Stimulated activated CD8-positive, alpha-beta memory T cell treated with anti-CD3 and anti-CD28 coated beads, Interleukin-15, amount 100 ng/mL, for 48 hours (primary cell): ENCODE measurements around the gene WWOX.

Experiments
- DNase-seq, 2 donors: peaks; one replicate each; pipeline ENCODE4 v3.0.0-alpha.2; 2020; ENCODE audit warnings: low read depth in 2 of 2

The WWOX gene

DNA sequence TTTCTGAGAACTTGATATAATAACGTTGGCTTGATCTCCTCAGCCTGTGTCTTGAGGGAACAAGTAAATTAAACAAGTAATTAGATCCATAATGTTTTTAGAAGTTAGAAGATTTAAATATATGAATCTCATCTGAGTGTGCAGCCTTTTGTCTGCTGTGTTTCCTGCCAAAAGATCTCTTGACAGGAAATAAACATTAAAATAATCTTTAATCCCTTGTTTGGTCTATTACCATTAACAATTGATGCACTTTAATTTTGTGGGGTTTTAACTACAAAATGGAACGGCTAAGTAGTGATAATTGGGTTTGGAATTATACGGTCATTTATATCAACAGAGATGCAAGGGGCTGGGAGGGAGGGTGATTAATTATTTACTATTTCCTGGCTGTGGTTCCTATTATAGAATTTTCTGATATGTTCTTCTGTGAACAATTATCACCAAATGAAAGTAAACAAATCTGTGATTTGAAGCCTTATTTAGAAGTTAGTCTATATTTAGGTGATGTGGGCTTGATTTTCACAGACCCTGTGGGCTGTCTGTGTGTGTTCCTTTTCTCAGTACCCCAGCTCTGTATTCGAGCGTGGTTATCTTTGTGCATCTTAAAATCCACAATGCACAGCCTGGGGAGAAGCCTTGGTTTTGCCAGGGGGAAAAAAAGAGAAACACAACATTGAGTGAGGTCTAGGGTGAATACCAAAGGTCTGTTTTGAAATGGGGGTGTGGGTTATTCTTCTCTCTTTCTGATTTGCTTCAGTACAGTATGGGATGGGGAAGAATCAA lies 556.1 kb downstream of the WWOX start:
- DNase-seq: no peak

DNA sequence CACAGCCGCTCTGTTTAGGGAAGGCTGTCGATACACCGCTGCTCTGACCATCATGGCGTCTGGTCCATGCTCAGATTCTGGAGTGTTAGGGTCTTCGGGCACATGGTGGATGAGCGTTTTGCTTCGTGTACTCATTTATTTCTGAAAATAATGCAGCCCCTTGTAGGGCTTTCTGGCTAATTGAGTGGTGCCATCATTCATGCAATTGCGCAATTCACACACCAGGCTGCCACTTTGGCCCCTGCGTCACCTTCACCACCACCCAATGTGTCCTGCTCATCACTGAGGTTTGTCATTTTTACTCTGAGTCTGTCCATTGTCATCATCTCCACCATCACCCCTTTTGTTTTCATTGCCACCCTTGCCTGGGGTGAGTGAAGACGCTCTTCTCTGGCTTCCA lies 557.4 kb downstream of the WWOX start:
- no peak for DNase-seq

DNA sequence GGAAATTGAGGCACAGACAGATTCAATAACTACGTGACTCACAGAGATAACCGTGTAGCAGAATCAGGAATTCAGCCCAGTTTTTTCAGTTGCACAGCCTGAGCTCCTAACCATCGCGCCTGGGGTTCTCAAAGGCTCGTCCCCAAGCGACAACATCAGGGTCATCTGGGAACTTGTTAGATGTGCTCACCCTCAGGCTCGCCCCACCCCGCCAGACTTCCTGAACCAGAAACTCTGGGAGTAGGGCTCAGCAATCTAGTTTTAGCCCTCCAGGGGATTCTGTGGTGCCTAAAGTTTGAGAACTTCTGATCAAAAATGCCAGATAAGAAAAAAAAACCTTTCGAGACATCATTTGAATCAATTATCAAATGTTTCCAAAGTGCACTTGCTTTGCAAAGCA lies 559.8 kb downstream of the WWOX start:
- DNase-seq: no peak

DNA sequence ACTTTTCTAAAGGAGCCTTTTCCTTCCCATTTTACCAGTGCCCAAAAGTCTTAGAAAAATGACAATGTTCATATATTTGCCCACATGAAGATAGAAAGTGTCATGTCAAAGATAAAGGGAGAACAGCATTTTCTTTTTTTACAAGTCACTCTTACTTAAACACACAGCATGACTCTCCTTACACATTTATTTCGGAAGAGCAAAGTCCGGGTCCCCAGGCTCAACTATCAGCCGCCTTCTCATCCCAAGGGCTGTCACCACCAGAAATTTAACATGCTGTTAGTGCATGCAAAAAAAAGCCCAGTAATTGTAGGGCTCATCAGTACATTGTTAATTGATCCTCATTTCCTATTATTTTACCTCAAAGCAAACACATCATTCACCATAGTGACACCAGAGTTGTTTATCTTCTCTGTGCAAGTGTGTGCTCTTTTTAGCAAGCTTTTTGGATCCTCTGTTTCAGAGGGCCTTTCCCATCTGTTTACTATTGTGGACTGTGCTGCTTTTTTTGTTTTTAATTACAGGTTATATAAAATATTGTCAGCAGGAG lies 560.3 kb downstream of the WWOX start:
- DNase-seq: no peak

DNA sequence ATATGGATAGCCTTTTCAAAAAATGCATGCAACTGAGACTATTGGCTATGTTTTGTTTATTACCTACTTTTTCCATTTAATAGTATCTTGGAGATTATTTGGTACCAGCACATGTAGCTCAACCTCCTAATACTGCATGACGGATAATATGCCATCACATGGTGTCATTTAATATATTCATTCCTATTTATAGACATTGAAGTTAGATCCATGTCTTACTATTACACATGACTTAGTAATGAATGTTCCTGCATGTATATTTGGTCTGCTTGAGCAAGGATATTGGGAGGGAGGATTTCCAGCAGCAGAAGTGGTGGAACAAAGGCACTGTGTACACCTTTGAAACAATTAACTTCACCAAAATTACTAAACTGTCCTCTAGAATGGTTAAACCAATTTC lies 561.3 kb downstream of the WWOX start:
- no peak for DNase-seq

DNA sequence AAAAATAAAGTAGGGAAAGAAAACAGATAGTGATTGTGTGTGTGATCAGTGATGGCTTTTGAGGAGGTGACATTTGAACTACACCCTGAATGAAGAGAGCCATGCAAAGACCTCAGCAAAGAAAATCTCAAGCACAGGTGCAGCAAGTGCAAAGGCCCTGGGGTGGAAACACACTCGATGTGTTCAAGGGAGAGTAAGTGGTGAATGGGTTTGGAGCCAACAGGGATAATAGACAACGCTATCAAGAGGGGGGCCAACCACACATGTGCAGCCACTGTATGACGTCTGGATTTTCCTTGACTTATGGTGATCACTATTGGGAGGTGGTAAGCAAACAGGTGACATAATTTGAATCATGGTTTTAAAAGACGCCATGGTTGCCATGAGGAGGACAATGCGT lies 564.2 kb downstream of the WWOX start:
- no peak for DNase-seq

DNA sequence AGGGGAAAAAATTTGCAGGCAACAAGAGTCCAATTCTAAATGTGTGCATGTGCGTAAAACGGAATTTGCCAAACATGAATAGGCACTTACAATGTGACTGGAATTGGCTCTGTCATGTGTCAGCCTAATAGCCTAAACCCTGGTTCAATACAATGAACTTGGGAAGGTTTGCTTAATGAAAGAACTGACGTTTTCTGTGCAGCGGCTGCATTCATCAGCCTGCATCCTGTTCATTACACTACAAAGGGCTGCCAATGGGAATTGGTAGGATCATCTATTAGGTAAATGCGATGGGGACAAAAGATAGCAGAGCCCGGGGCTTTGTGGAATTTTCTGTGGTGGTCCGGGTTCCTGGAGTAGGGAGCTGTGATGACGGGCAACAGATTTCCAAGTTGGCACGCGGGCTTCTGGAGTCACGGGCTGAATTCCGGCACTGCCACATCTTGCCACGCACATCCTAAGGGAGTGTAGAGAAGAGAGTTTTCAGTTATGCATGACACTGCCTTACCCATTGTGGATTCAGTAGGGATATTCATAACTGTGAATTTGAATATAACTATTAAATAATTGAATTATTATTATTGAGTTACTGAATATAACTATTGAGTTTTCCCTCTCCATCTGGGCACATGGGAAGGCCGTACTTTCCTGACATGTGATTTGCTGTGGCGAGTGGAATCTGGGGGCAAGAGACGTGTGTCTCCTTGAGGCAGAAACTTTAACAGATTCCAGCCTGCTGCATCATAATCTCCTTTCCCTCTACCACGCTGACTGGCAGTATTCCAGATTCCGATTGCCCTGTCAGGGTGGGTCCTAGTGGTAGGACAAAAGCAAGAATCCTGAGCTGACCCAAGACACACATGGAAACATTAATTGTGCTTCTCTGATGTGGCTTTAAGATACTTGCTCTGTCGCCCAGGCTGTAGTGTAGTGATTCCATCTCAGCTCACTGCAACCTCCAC lies 565.6 kb downstream of the WWOX start:
- no peak for DNase-seq

DNA sequence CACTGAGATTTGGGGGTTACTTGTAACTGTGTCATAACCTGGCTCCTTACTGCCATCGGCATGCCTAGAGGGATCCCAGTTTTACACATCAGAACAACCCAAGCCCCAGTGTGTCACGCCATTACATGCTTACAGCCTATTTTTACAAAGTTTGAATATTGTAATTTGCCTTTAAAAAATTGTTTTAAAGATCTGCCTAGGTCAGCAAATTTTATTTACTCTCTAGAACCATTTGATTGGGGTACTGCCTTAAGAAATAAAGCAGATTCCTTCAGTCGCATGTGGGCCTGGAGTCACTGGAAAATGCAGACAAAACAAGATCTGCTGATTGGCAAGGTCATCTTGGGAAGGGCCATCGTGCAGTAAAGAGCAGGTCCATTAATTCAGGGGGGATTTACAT lies 566.9 kb downstream of the WWOX start:
- no peak for DNase-seq

DNA sequence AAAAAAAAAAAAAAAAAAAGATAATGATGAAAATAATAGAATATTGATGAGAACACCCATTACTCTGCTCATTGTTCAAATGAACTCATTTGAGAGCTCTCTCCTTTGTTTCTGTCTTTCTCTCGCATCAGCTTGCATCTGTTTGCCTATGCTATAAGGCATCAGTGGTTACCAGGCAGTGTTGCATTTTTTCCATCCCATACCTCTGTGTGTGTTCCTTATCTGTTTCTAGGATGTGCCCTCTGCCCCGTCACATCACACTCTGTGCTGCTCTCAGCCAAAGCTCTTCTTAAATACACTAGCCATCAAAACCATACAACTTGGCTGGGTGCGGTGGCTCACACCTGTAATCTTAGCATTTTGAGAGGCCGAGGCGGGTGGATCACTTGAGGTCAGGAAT lies 568.2 kb downstream of the WWOX start:
- no peak for DNase-seq

DNA sequence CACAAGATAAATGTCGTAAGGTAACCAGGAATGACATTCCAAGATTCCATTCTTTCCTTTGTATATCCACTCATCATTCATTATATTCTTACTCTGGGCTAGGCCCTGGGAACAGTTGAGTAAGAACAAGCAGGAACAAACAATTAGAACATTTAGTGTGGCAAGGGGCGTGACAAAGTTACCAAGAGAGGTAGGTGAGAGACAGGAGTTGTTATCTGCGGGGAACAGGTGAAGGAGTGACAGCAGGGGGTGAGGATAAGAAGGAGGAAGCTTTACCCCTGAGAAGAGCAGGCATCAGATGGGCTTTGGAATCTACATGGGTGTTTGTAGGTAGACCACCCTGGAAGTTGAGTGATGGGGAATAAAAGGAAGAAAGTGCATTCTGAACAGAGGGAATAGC lies 568.9 kb downstream of the WWOX start:
- no peak for DNase-seq

DNA sequence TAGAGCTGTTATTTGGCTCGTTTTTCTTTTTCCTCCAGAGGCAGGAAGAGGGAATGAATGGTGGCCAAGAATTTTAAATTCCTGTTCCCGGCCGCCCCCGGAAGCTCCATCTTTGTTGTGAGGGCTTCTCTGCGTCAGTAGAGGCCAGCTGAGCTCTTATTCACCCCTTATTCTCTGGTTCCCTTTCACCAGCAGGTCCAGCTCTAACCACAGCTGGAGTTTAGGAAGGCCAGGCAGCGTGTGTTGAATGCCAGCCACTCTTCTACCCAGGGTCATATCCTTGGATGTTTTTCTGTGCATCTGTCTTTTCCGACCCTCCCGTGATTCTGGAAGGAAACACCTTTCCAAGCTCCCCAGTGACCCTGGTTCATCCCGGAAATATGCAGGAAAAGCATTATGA lies 570.5 kb downstream of the WWOX start:
- DNase-seq: no peak

DNA sequence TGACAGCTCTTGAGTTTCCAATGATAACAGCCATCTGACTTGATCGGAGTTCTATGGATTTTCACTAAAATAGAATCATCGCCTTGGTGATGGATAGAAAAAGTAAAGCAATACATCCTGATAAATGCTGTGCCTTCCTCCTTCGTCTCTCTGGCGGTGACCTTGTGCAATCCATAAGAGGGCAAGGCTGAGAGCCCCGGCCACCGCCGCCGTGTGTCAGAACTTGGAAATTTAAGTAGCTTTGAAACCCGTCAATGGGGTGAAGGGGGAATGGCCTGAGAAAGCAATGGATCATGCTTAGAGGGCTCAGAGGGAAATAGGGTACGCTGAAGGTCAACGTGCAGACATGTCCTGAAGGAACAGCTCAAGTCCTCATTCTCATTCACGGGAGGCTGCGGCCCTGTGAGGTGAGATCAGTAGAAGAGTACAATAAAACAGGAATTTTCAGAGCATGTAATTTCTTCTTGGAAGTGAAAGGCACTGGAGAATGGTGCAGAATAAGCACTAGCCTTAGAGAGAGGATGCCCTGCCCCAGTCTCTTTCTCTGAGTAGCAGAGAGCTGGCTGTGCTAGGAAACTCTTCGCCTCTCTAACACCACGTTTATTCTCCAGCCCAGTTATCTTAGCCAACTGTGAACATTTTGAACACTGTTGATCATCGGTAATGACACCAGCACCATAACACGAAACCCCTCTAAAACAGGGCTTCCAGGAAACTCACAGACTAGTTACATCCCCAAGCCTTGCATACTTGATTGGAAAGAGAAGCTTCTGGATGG lies 573.5 kb downstream of the WWOX start:
- DNase-seq: no peak

DNA sequence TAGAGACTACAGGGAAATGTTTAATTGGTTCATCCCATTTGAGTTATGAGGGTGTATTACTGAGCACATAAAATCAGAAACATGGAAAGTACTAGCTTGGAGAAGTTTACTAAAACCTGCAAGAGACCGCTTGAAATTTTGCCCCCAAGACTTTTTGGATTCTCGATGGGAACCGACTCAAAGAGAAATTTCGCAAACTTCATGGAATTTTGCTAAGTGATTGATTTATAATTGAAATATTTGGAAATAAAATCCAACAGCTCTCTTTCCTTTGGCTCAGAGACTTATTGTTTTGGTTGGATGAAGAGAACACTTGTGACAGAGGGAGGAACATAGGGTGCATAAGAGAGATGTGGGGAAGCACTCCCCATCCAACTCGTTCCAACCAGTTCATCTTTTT lies 574.4 kb downstream of the WWOX start:
- DNase-seq: no peak

DNA sequence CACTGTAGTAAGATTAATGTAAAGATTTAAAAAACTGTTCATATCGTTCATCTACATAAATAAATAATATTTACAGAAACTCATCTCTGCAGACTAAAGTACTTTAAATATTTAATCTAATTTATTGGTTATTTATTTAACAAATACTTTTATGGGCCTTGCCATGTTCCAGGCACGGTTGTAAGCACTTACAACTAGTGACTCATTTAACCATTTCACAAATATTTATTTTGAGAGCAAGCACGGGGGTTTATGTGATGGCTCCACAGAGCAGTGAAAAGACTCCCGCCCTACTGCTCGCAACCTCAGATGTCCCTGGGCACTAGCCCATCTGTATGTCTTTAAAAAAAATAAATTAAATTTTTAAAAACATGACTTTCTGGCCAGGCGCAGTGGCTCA lies 575.9 kb downstream of the WWOX start:
- no peak for DNase-seq

DNA sequence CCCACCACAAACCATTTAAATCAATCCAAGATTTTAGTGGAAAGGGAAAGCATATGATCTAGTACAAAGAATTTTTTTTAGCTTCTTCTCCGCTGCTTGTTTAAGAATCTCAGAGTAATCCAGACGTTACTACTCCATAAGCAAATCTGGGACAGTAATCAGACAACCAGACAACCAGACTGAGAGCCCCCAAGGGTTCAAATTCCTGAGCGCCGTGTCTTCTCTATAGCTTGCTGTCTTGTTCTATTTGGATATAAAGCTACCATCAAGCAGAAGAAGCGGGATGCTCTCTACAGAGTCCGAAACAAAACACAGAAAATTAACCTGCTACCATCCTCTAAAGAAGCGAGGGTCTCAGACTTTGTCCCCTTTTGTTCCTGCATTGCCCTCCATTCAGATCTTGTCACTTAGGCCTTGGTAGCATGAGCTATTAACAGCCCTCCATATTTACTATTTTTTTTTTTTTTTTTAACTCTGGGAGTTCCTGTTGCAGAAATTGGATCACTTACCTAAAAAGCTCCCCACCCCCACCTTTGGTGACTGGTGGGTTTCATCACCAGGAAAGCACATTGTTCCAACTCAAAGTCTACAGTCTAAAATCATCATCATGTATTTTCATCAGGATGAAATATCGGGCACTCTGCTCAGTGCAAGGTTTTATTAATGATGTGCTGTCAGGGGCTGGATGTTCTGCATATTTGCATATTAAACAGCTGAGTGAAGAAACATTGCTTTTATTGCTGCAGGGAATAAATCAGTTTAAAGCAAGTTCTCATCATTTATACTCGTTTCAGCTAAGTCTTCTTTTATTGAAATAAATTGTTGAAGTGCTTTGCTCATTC lies 576.7 kb downstream of the WWOX start:
- DNase-seq: no peak

DNA sequence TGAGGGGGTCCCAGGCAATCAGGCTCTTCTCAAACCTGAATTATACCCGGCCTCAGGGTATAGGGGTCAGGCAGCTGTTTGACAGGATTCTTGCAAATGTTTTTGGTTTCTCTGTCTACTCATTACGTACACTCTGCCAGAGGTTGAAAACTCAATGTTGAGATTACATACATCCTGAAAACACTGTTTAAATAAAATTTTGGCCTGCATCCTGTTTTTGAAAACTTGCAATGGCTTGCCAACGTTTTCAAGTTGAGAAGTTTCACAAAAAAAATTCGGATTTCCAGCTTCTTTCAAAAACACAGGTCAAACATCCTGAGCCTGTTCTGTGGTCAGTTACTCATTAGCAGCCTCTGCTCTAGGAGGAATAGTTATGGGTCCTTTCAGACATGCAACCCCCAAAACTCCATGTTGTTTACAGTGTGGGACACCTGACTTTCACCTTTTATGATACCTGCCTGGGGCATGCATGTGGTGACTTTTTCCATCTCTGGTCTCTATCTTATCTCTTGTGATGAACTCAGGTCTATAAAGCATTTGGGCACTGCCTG lies 577.8 kb downstream of the WWOX start:
- DNase-seq: no peak

DNA sequence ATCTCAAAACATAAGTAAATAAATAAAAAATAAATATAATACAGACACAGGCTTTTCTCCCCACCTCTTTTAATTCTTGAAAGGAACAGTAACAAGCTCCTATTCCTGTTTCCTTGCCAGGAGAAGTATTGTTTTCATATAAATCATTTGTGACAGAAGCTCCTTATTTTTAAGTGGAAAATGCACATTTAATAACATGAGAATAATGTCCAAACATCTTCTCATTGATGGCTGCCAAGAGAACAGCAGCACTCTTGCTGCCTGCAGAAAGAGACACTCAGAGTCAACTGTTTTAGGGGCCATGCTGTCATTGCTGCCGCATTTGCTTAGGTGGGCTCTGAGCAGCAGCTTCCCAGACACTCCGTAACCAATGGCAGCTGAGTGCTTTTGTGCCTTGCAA lies 580.1 kb downstream of the WWOX start:
- no peak for DNase-seq

DNA sequence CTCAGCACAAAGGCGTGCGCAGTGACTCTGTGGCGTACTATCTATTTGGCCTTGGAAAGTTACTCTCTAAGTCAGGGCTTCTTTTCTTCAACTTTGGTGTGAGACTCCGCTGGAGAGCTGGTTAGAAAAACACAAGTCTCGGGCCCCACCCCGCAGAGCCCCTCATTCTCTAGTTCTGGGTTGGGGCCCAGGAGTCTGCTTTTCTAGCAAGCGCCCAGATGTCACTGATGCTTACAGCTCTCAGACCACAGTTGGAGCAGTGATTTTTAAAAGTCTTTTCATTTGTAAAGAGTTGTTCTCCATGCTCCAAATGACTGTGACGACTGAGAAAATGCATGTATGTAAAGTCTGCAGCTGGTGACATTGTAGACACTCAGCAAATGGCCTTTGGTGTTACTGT lies 582.3 kb downstream of the WWOX start:
- no peak for DNase-seq

DNA sequence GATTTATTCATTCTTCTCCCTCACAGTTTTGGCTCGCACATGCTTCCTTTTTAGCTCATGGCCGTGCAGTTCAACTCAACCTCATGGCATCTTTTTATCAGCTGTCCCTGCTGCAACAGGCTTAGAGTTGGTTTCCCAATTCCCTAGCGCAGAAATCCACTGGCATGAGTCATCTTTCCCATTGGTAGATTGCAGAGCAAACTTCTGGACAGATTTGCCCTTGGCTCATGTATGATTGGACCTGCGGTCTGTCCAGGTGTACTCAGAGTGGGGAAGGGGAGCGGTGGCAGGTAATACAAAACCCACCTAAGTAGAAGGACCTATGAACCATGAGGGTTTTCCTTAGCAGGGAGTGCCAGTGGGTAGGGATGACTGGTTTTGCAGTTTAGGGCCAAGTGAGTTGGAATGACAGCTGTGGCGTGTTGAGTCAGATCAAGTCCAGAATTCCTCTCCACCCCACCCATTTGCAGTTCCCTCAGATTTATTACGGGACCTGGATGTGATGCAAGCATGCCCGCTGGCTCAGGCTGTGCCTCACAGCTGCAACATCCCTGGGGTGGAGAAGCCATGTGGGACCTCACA lies 584.7 kb downstream of the WWOX start:
- DNase-seq: no peak

DNA sequence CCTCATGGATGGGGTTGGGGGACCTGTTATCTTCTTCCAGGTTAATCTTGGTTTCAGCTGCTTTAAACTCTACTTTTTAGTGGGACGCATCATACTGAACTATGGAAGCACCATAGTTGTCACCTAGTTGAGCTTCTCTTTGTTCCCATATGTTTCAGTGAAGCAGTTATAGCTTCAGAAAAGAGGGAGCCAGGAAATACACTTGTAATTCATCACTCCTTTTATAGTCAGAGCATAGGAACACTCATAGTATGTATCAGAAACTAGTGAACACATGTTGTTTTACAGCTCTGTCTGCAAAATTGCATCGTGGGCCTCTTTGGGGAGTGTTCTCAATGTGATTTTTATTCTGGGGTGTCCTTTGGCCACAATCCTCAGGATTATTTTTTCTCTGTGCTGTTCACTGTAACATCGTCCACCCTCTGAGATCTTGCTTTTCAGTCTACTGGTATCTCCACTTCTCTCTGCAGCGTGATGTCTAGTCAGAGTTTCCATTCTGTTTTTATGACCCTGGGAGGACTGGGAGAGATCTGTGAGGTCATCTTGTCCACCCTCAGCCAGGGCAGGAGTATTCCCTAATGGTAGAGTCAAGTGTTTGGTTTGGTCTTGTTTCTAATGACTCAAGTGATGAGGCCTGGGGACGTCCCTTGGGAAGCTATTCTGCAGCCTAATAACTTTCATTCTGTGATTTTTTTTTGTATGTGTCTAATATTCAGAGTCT lies 585.4 kb downstream of the WWOX start:
- DNase-seq: no peak
